PC-9 (cell line): ENCODE results near the gene CPXM2. TPM values are rescaled to one million over a fixed set of nuclear protein-coding genes. Genes with fewer than 3 reads are reported as not detected.

Experiments used
- BruUV-seq: library from RNA; stranded (reverse); fragments of 400-500 nt; replicated peaks from 2 replicates; lab custom pipeline; 2021; lab: Mats Ljungman, UMichigan
- CTCF ChIA-PET: fragments of 300-600 bp; sonication (Branson Sonifier 250); formaldehyde crosslinking; loops from one replicate; lab custom pipeline; 2022; ENCODE audit warnings: antibody characterized with exemption; lab: Charles Lee
- POLR2A ChIA-PET: fragments of 300-600 bp; sonication (Branson Sonifier 250); formaldehyde crosslinking; loops from one replicate; lab custom pipeline; 2022; ENCODE audit warnings: antibody characterized with exemption; ENCODE audit not compliant: unreplicated experiment; lab: Charles Lee
- DNase-seq, 2 experiments: peaks; one replicate each; pipeline versions ENCODE4 v3.0.0 to v3.0.0-alpha.2; 2015 to 2022; ENCODE audit warnings: mixed read lengths in 1 of 2
- H2AFZ ChIP-seq: fragments of 200-600 bp; sonication (generic); 2 replicates; pipeline ENCODE4 v1.8.1; 2017; ENCODE audit warnings: antibody characterized with exemption
- H3F3A ChIP-seq: fragments of 200-600 bp; sonication (generic); 2 replicates; pipeline ENCODE4 v1.8.1; 2017; ENCODE audit warnings: antibody characterized with exemption, mild to moderate bottlenecking, low read depth; ENCODE audit not compliant: insufficient read depth
- H3K27ac ChIP-seq: fragments of 200-600 bp; sonication (generic); 2 replicates; pipeline ENCODE4 v1.6.1; 2016; ENCODE audit warnings: mixed run types
- H3K27me3 ChIP-seq: fragments of 200-600 bp; sonication (generic); 2 replicates; pipeline ENCODE4 v1.6.1; 2016; ENCODE audit warnings: low read depth, mixed run types; ENCODE audit not compliant: insufficient read depth
- H3K36me3 ChIP-seq: fragments of 200-600 bp; sonication (generic); 2 replicates; pipeline ENCODE4 v1.6.1; 2016; ENCODE audit warnings: low read depth, mixed run types
- H3K4me1 ChIP-seq: fragments of 200-600 bp; sonication (generic); replicated peaks from 2 replicates; pipeline ENCODE4 v1.6.1; 2016; ENCODE audit warnings: mixed run types; ENCODE audit not compliant: insufficient read depth
- H3K4me2 ChIP-seq: fragments of 200-600 bp; sonication (generic); 2 replicates; pipeline ENCODE4 v1.6.1; 2017; ENCODE audit warnings: mixed run types
- H3K4me3 ChIP-seq: fragments of 200-600 bp; sonication (generic); 2 replicates; pipeline ENCODE4 v1.6.1; 2016; ENCODE audit warnings: mixed run types
- H3K79me2 ChIP-seq: fragments of 200-600 bp; sonication (generic); 2 replicates; pipeline ENCODE4 v1.6.1; 2017; ENCODE audit warnings: low read depth, mixed run types
- H3K9me2 ChIP-seq: fragments of 200-600 bp; sonication (generic); 2 replicates; pipeline ENCODE4 v1.8.1; 2017; ENCODE audit warnings: mild to moderate bottlenecking; ENCODE audit not compliant: insufficient read depth
- H3K9me3 ChIP-seq: fragments of 200-600 bp; sonication (generic); 2 replicates; pipeline ENCODE4 v1.8.1; 2016; ENCODE audit warnings: low read depth; ENCODE audit not compliant: insufficient read depth
- H4K20me1 ChIP-seq: fragments of 200-600 bp; sonication (generic); 2 replicates; pipeline ENCODE4 v1.8.1; 2017; ENCODE audit not compliant: insufficient read depth
- EZH2 ChIP-seq: fragments of 200-600 bp; sonication (generic); IDR thresholded peaks from 2 replicates; pipeline ENCODE4 v1.8.0; 2017; ENCODE audit warnings: antibody characterized with exemption, low read depth
- intact Hi-C: fragments of 100-400 bp; cut with micrococcal nuclease; formaldehyde crosslinking; loops from one replicate; pipeline ENCODE4 v1.10.0; 2022; ENCODE audit not compliant: unreplicated experiment
- total RNA-seq: library from RNA; stranded (reverse); gene quantifications from 2 replicates; pipeline ENCODE4 v1.2.3, GENCODE V29; 2021
- TF ChIP-seq, protein P1 (sequence below): fragments of 200-600 bp; sonication (generic); conservative IDR thresholded peaks from 2 replicates; pipeline ENCODE4 v1.6.1; 2017; ENCODE audit warnings: mixed run types, antibody characterized with exemption, mild to moderate bottlenecking, moderate library complexity

Gene CPXM2
- total RNA-seq, 1 experiment from 2014 or later = not detected

DNA sequence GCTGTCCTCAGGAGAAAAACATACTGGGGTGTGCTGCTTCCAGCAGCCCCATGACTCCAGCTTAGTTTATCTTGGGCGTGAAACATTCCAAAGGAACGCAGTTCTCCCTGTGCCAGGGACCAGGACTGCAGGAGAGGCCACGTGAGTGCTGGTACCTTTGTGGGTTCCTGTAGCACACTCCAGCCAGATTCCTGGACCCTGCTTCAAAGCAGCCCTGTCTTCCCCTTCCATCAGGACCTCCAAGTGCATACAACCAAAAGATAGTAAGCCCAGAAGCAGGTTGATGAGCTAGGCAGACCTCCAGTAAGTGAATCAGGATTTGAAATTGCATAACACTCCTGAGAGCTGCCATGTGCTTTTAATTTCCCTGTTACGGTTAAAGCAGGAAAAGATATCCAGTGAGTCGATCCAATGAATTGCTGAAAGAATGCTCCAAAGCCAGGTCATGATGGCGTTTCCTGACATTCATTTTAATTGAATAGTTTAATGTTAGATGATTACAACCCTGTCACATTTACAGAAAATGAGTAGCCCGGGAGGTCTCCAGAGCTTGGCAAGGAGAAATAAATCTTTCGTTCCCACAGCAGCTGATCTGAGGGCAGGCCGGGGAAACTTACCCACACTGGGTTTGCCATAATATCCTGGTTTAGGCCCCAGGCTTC lies 38.9 kb upstream of the CPXM2 start:
- no peak for DNase-seq
- Histone ChIP-seq H3K9me3 (no peaks in the 10 kb centered on the region), H3K36me3 (no peaks in the 10 kb centered on the region), H4K20me1 (no peaks in the 10 kb centered on the region), H3K79me2 (no peaks in the 10 kb centered on the region), H3F3A (no peaks in the 10 kb centered on the region), H3K4me2 (no peak overlapping the region), H3K27ac (no peak overlapping the region), H3K27me3 (no peaks in the 10 kb centered on the region), H2AFZ (no peak overlapping the region), H3K9me2 (no peaks in the 10 kb centered on the region), H3K4me1 (no peaks in the 10 kb centered on the region), H3K4me3 (no peak overlapping the region)
- POLR2A ChIA-PET = no interaction called here
- BruUV-seq = no TSS peak
- CTCF ChIA-PET = no interaction called here
- intact Hi-C loops = no loop called here
- TF ChIP-seq, protein P1, sequence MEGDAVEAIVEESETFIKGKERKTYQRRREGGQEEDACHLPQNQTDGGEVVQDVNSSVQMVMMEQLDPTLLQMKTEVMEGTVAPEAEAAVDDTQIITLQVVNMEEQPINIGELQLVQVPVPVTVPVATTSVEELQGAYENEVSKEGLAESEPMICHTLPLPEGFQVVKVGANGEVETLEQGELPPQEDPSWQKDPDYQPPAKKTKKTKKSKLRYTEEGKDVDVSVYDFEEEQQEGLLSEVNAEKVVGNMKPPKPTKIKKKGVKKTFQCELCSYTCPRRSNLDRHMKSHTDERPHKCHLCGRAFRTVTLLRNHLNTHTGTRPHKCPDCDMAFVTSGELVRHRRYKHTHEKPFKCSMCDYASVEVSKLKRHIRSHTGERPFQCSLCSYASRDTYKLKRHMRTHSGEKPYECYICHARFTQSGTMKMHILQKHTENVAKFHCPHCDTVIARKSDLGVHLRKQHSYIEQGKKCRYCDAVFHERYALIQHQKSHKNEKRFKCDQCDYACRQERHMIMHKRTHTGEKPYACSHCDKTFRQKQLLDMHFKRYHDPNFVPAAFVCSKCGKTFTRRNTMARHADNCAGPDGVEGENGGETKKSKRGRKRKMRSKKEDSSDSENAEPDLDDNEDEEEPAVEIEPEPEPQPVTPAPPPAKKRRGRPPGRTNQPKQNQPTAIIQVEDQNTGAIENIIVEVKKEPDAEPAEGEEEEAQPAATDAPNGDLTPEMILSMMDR = no peak
- no peak for TF ChIP-seq EZH2

DNA sequence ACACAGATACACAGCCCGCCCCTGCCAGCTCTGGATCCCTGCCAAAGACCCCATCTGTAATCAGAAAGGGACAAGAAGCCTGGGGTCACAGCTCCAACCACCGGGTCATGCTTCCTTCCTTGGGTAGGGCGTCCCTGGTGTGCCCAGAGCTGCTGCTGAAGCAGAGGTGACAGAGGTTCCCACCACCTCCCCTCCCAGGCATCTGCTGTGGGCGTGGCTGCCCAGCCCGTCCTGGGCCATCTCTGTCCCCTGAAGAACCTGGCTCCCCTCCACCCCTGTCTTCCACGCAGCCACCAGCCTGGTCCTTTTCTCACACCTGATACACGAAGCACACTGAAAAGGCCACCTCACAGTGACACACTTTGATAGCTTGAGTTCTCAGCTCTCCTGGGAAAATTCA lies 38.2 kb upstream of the CPXM2 start:
- Histone ChIP-seq H3K9me3 (no peaks in the 10 kb centered on the region), H3K27me3 (no peaks in the 10 kb centered on the region), H3F3A (no peaks in the 10 kb centered on the region), H4K20me1 (no peaks in the 10 kb centered on the region), H3K36me3 (no peaks in the 10 kb centered on the region), H3K79me2 (no peaks in the 10 kb centered on the region), H2AFZ (no peak overlapping the region), H3K4me3 (no peak overlapping the region), H3K27ac (no peak overlapping the region), H3K4me1 (no peaks in the 10 kb centered on the region), H3K9me2 (no peaks in the 10 kb centered on the region), H3K4me2 (no peak overlapping the region)
- no TSS peak for BruUV-seq
- ChIA-PET CTCF (no interaction called here), POLR2A (no interaction called here)
- TF ChIP-seq, protein P1 = no peak
- TF ChIP-seq EZH2 = no peak
- no peak for DNase-seq
- intact Hi-C loops = no loop called here

DNA sequence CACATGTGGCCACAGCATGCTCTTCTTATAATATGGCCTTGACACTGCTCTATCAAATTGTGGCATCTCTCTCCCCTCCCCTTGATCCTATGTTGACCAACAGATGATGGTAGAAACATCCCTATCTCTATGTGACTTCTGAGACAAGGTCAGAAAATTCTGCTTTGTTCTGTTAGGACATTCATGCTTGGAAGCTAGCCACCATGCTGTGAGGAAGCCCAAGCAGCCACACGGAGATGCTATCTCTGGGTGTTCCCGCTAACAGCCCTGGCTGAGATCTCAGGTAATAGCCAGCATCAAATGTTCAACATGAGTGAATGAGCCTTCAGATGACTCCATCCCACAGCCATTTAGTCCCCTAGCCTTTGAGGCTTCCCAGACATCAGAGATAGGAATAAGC lies 36.8 kb upstream of the CPXM2 start:
- ChIA-PET CTCF (no interaction called here), POLR2A (no interaction called here)
- no peak overlapping the region for H3K4me2 ChIP-seq
- H4K20me1 ChIP-seq = no peaks in the 10 kb centered on the region
- H3F3A ChIP-seq = no peaks in the 10 kb centered on the region
- H3K9me3 ChIP-seq = no peaks in the 10 kb centered on the region
- intact Hi-C loops = no loop called here
- no TSS peak for BruUV-seq
- no peak overlapping the region for H3K27ac ChIP-seq
- no peak for DNase-seq
- TF ChIP-seq, protein P1 = no peak
- TF ChIP-seq EZH2 = no peak
- no peaks in the 10 kb centered on the region for H3K79me2 ChIP-seq
- no peaks in the 10 kb centered on the region for H3K4me1 ChIP-seq
- 0 out of 2 replicates have a peak, but pooled peaks cover 9% of the 10 kb centered on the region for H3K27me3 ChIP-seq
- H3K9me2 ChIP-seq = no peaks in the 10 kb centered on the region
- no peak overlapping the region for H3K4me3 ChIP-seq
- H2AFZ ChIP-seq = no peak overlapping the region
- no peaks in the 10 kb centered on the region for H3K36me3 ChIP-seq
